ENCODE data around the gene NUP160. TPM values are rescaled to one million over a fixed set of nuclear protein-coding genes. Genes with fewer than 3 reads are reported as not detected.

NUP160 gene
- total and polyA plus RNA-seq, 2 of the 4 experiments (the other 2 are of a cell fraction), result 12.5 to 35.0 TPM

DNA sequence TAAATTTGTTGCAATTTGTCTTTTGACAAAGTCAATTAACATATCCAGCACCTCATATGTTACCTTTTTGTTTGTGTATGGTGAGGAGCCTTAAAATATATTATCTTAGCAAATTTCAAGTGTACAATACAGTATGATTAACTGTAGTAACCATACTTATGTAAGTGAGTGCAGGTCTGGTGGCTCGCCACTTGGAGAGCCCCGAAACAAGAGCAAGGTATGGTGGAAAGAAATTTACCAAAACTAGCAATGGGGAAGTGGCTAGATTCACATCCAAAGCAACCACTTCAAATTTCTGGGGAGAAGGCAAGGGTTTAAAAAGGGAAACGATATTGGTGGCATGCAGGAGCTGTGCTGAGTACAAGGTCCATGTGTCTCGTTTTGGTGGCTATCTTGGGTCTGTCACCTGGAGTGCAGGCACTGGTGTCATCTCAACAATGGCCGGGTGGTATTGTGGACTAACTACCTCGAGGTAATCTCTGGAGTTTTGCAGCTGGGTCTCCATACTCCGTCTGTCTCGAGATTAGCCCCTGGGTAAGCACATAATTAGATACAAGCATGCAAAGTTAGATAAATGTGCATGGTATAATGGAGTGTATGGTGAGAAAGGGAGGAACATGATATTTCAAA lies 72.8 kb downstream of the NUP160 start:
- Histone ChIP-seq H4K5ac (ENCODE audit: low read depth, low read length) (no peak overlapping the region), H3K27me3 (ENCODE audit: control insufficient read depth, insufficient read depth, low read length) (no peaks in the 10 kb centered on the region), H3K9ac (ENCODE audit: low read depth, low read length) (no peak overlapping the region), H3K79me1 (ENCODE audit: low read depth in 1 of 2, low read length in 2 of 2) (no peaks in the 10 kb centered on the region), H3K4me3 (ENCODE audit: insufficient read depth, low read depth, low read length) (no peak overlapping the region), H2AFZ (replicated peaks; ENCODE audit: low read length, poor library complexity) (no peak overlapping the region), H2BK20ac (ENCODE audit: low read depth, low read length) (no peak overlapping the region), H2BK15ac (ENCODE audit: low read depth, low read length) (no peak overlapping the region), H3K4me1 (ENCODE audit: control insufficient read depth, insufficient read depth, low read length) (no peaks in the 10 kb centered on the region), H4K20me1 (ENCODE audit: insufficient read depth, low read length) (no peaks in the 10 kb centered on the region), H3K27ac (ENCODE audit: insufficient read depth, low read length) (no peak overlapping the region), H2AK5ac (ENCODE audit: low read depth, low read length) (no peak overlapping the region), H2BK120ac (ENCODE audit: low read depth, low read length) (no peak overlapping the region), H3K9me1 (ENCODE audit: insufficient read depth, low read length) (peaks cover 2% of the 10 kb centered on the region; the same call in 1 of the 2 replicates), H3K56ac (ENCODE audit: extremely low read depth, insufficient read depth, low read length) (no peak overlapping the region), H3K18ac (ENCODE audit: low read depth, low read length) (no peak overlapping the region), H3K23ac (ENCODE audit: low read depth, low read length) (no peak overlapping the region), H3K4me2 (ENCODE audit: low read depth, low read length) (no peak overlapping the region), H2BK5ac (ENCODE audit: low read depth, low read length, poor library complexity, severe bottlenecking) (no peak overlapping the region), H2AK9ac (replicated peaks; ENCODE audit: low read depth, low read length, poor library complexity) (no peak overlapping the region), H3K36me3 (ENCODE audit: control insufficient read depth, insufficient read depth, low read length) (peaks cover 25% of the 10 kb centered on the region), H4K91ac (ENCODE audit: insufficient read depth, low read depth, low read length) (no peak overlapping the region), H4K8ac (ENCODE audit: low read depth in 2 of 2, low read length in 2 of 2) (no peak overlapping the region), H3K14ac (replicated peaks; ENCODE audit: low read depth, low read length) (no peak overlapping the region), H3K4ac (ENCODE audit: low read depth, low read length) (no peak overlapping the region), H3K9me3 (ENCODE audit: control insufficient read depth, insufficient read depth, low read length) (no peaks in the 10 kb centered on the region)
- DNase-seq (no peak), ATAC-seq (ENCODE audit: low read depth) (no peak)
- ChIA-PET POLR2A (ENCODE audit: unreplicated experiment) (no interaction called here), CTCF (no interaction called here)
- BruUV-seq (replicated peaks), result no TSS peak
- intact Hi-C loops (cut with micrococcal nuclease) (no loop called here), in situ Hi-C loops (cut with MboI; ENCODE audit: low sequenced_read_pairs) (no loop called here), dilution Hi-C loops (cut with HindIII; ENCODE audit: low sequenced_read_pairs, unreplicated experiment) (no loop called here)
- TF ChIP-seq ELK1 (IDR thresholded peaks at IDR 0.05; ENCODE audit: borderline replicate concordance, low read depth, low read length), result no peak
- TF ChIP-seq RAD21 (IDR thresholded peaks at IDR 0.05; ENCODE audit: low read length), result no peak
- no peak for TF ChIP-seq MAZ (IDR thresholded peaks at IDR 0.05; ENCODE audit: borderline replicate concordance, low read depth, low read length)
- no peak for TF ChIP-seq SMC3 (IDR thresholded peaks at IDR 0.05; ENCODE audit: low read depth, low read length)
- no peak for TF ChIP-seq FOS (IDR thresholded peaks at IDR 0.05; ENCODE audit: low read depth, low read length)
- TF ChIP-seq RCOR1 (IDR thresholded peaks at IDR 0.05; ENCODE audit: insufficient replicate concordance, low read length), result no peak
- no peak for TF ChIP-seq MXI1 (IDR thresholded peaks at IDR 0.05; ENCODE audit: borderline replicate concordance, low read depth, low read length)
- TF ChIP-seq, protein P1, sequence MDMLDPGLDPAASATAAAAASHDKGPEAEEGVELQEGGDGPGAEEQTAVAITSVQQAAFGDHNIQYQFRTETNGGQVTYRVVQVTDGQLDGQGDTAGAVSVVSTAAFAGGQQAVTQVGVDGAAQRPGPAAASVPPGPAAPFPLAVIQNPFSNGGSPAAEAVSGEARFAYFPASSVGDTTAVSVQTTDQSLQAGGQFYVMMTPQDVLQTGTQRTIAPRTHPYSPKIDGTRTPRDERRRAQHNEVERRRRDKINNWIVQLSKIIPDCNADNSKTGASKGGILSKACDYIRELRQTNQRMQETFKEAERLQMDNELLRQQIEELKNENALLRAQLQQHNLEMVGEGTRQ (IDR thresholded peaks at IDR 0.05; ENCODE audit: low read depth, low read length), result no peak
- TF ChIP-seq CEBPB (IDR thresholded peaks at IDR 0.05; ENCODE audit: low read depth, low read length), result no peak
- TF ChIP-seq RFX5 (IDR thresholded peaks at IDR 0.05; ENCODE audit: low read depth, low read length), result no peak
- TF ChIP-seq CTCF (conservative IDR thresholded peaks at IDR 0.05; ENCODE audit: low read depth, low read length), result no peak
- TF ChIP-seq NFE2L2 (IDR thresholded peaks at IDR 0.05; ENCODE audit: low read depth, low read length), result no peak
- no peak for TF ChIP-seq CHD1 (IDR thresholded peaks at IDR 0.05; ENCODE audit: low read depth, low read length)
- no peak for TF ChIP-seq MAFK (IDR thresholded peaks at IDR 0.05; ENCODE audit: low read depth, low read length)
- TF ChIP-seq POLR2A (IDR thresholded peaks at IDR 0.05; ENCODE audit: low read depth, low read length), result no peak
- no peak for TF ChIP-seq BHLHE40 (IDR thresholded peaks at IDR 0.05; ENCODE audit: low read depth, low read length)
- 60% methylated on average over 1 of the region's 8 CpGs; no CpG with 5 or more reads in 1 of the 2 experiments for WGBS, 2 experiments (ENCODE audit: extremely low coverage in 2 of 2, insufficient read length in 1 of 2)
